Aorta (tissue), 5 donors: Measurements from ENCODE around the gene CANT1. TPM values are rescaled to one million over a fixed set of nuclear protein-coding genes. Genes with fewer than 3 reads are reported as not detected.

Source experiments
- ATAC-seq: fragments of 200-7000 bp; cut with Tn5 transposase; one replicate; pipeline ENCODE4 v1.9.1; 2022; ENCODE audit warnings: moderate library complexity; ENCODE audit not compliant: low FRiP score
- DNase-seq, 2 donors: peaks; one replicate each; pipeline ENCODE4 v3.0.0-alpha.2; 2020
- H3K27ac ChIP-seq, 2 donors: one replicate each; pipeline ENCODE4 v1.5.1; 2013; ENCODE audit warnings: low read length in 2 of 2, mild to moderate bottlenecking in 2 of 2, moderate library complexity in 2 of 2, control low read depth in 1 of 2, inconsistent platforms in 1 of 2, low read depth in 1 of 2
- H3K27me3 ChIP-seq, 2 donors: one replicate each; pipeline ENCODE4 v1.6.1; 2013; ENCODE audit warnings: control low read depth in 1 of 2, low read length in 1 of 2, mild to moderate bottlenecking in 1 of 2, moderate library complexity in 1 of 2; ENCODE audit not compliant: insufficient read depth in 2 of 2, control insufficient read depth in 1 of 2
- H3K36me3 ChIP-seq, 2 donors: one replicate each; pipeline ENCODE4 v1.6.1; 2013; ENCODE audit warnings: control low read depth in 1 of 2, low read length in 1 of 2, mild to moderate bottlenecking in 1 of 2; ENCODE audit not compliant: insufficient read depth in 2 of 2, control insufficient read depth in 1 of 2
- H3K4me1 ChIP-seq, 2 donors: one replicate each; pipeline ENCODE4 v1.6.1; 2013; ENCODE audit warnings: low read length in 2 of 2, control low read depth in 1 of 2, mild to moderate bottlenecking in 1 of 2, moderate library complexity in 1 of 2; ENCODE audit not compliant: insufficient read depth in 2 of 2, control insufficient read depth in 1 of 2
- H3K4me3 ChIP-seq, 2 donors: one replicate each; pipeline ENCODE4 v1.5.1; 2013; ENCODE audit warnings: low read length in 2 of 2, control low read depth in 1 of 2, mild to moderate bottlenecking in 1 of 2
- H3K9me3 ChIP-seq: one replicate; pipeline ENCODE4 v1.6.1; 2013; ENCODE audit warnings: mild to moderate bottlenecking, low read length; ENCODE audit not compliant: control insufficient read depth
- WGBS, 2 donors: extraction: QIAGEN DNeasy Blood & Tissue Kit; methylation state at CpG; one replicate each; pipeline ENCODE4 v1.1.7; 2013; 5-methylcytosine and 5-hydroxymethylcytosine counted together
- intact Hi-C, 2 donors: fragments of 100-400 bp; cut with DNase I; formaldehyde crosslinking; loops; one replicate each; pipeline versions ENCODE4 v1.14.2 to v1.15.0; 2022
- polyA plus RNA-seq, 2 donors: library from polyadenylated mRNA; stranded (reverse); fragments of 200-250 nt; gene quantifications; one replicate each; pipeline ENCODE4 v1.2.3, GENCODE V29; 2013
- total RNA-seq, 2 donors: library from RNA; stranded (reverse); fragmentation: NEBNext Ultra II Directional; extraction: Animal tissue kit (Norgen Biotek cat#: 25700); gene quantifications; one replicate each; pipeline ENCODE4 v1.2.1, GENCODE V29; 2021
- donor health status: healthy with polysubstance abuse.
- donor health status: Bipolar disorder and iron deficiency.
- donor health status: DM: no; HTN: no; CAD: no.
- donor health status: DM: no; HTN: no; CAD: no.
- donor health status: DM: yes; HTN: yes; CAD: no.

CANT1 gene
- total and polyA plus RNA-seq, 4 donors: 11.0 to 45.5 (median 26.0) TPM

DNA sequence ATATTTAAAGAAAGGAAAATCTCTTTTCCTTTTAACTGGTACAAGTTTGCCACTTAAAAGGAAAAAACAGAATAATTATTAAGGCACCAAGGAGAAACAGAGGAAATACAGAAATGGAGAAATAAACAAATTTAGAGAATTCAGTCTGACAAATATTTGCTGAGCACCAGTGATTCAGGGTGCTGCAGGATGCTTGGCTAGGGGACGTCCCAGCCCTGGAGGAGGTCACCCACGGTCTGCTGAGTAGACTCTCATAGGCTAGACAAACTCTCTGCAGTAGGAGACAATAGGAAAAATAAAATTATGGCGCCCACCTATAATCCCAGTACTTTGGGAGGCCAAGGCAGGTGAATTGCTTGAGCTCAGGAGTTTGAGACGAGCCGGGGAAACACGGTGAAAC lies 30.3 kb upstream of the CANT1 start:
- H3K9me3 ChIP-seq: no peaks in the 10 kb centered on the region
- no peak overlapping the region for H3K4me3 ChIP-seq
- no peaks in the 10 kb centered on the region for H3K27me3 ChIP-seq
- no peak overlapping the region for H3K27ac ChIP-seq
- no peaks in the 10 kb centered on the region for H3K36me3 ChIP-seq
- intact Hi-C loops: no loop called here
- WGBS, 2 donors: 94 to 96% methylated on average over 6 of the region's 6 CpGs
- DNase-seq: peak in 1 of 2 donors; percentile 41
- peaks cover 0 to 2% of the 10 kb centered on the region in 2 donors for H3K4me1 ChIP-seq
- no peak for ATAC-seq

GRCh38 chr17:79039171-79039570 lies 29.6 kb upstream of the CANT1 start:
- no peak overlapping the region for H3K4me3 ChIP-seq
- DNase-seq (peak; percentile 38 to 44), ATAC-seq (no peak)
- H3K36me3 ChIP-seq: no peaks in the 10 kb centered on the region
- H3K27me3 ChIP-seq: no peaks in the 10 kb centered on the region
- peaks cover 0 to 2% of the 10 kb centered on the region in 2 donors for H3K4me1 ChIP-seq
- intact Hi-C loops: no loop called here
- 95% methylated on average over 8 of the region's 8 CpGs for WGBS, 2 donors
- H3K27ac ChIP-seq: no peak overlapping the region
- no peaks in the 10 kb centered on the region for H3K9me3 ChIP-seq

DNA sequence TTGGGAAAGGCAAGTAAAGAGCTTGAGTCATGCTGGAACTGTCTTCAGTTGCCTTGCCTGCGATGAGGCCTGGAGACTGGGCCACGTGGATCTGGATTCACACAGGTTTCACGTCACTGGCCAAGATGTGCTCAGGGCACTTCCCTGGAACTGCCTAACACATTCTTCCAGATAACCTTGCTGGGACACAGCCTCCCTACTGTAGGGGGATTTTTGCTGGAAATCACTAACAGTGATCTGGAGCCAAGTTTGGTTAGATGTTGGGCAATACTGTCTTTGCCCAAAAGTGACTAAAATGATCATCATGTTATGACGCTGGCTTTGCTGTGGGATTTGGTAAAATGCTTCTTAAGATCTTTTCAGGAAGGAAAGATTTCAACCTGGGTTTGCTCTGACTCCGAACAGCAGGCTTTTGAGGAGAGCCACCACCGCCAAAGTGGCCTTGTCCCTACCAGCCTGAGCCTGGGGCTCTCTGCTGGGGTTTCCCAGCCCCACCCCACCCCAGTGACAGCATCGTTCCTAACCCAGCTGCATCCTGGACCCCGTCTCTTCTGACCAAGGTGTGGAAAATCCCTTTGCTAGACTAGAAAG lies 29.1 kb upstream of the CANT1 start:
- Histone ChIP-seq H3K4me3 (no peak overlapping the region), H3K9me3 (no peaks in the 10 kb centered on the region), H3K36me3 (no peaks in the 10 kb centered on the region), H3K27me3 (no peaks in the 10 kb centered on the region), H3K4me1 (peaks cover 0 to 2% of the 10 kb centered on the region in 2 donors), H3K27ac (no peak overlapping the region)
- ATAC-seq: peak; percentile 71
- peak; percentile 72 to 81 for DNase-seq
- 87 to 93% methylated on average over 8 of the region's 8 CpGs for WGBS, 2 donors
- intact Hi-C loops: no loop called here

DNA sequence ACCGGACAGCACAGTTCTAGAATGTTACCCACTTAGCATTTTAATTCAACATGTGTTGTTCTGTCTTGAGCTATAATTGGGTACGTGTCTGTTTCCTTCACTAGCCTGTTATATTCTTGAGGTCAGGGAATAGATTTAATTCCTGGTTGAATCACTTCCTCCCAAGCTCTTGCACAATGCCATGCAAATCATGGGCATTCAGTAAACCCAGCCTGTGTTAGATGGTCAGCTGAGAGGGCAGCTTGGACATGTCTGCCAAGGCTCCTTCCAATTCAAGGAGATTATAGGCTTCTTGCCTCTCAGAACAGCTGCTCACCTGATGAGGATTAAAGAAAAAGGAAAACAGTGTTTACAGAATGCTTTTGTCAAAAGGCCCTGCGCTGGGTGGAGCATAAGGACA lies 27.0 kb upstream of the CANT1 start:
- intact Hi-C loops: loop anchor here in 1 of 2 donors (2.0 kb wide), 1 partner anchor 14 kb away; no protein-coding TSS in a partner anchor
- peak; percentile 41 to 68 for DNase-seq
- Histone ChIP-seq H3K36me3 (no peaks in the 10 kb centered on the region), H3K27ac (peak overlapping the region in 1 of 2 donors; percentile 21), H3K27me3 (no peaks in the 10 kb centered on the region), H3K9me3 (no peaks in the 10 kb centered on the region), H3K4me3 (no peak overlapping the region), H3K4me1 (peaks cover 1 to 2% of the 10 kb centered on the region in 2 donors)
- no peak for ATAC-seq
- 48 to 59% methylated on average over 3 of the region's 3 CpGs for WGBS, 2 donors

DNA sequence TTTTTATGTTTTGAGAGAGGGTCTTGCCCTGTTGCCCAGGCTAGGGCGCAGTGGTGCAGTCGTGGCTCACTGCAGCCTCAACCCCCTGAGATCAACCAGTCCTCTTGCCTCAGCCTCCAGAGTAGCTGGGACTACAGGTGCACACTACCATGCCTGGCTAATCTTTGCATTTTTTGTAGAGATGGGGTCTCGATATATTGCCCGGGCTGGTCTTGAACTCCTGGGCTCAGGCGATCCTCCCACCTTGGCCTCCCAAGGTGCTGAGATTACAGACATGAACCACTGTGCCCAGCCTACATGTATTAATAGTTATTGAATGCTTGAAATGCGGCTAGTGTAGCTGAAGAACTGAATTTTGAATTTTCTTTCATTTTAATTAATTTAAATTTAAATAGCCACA lies 26.6 kb upstream of the CANT1 start:
- Histone ChIP-seq H3K27me3 (no peaks in the 10 kb centered on the region), H3K4me1 (peaks cover 1 to 2% of the 10 kb centered on the region in 2 donors), H3K4me3 (no peak overlapping the region), H3K9me3 (no peaks in the 10 kb centered on the region), H3K27ac (peak overlapping the region in 1 of 2 donors; percentile 7), H3K36me3 (no peaks in the 10 kb centered on the region)
- intact Hi-C loops: loop anchor here in 1 of 2 donors (2.0 kb wide), 1 partner anchor 13 kb away; no protein-coding TSS in a partner anchor
- WGBS, 2 donors: 94 to 95% methylated on average over 6 of the region's 6 CpGs
- ATAC-seq (no peak), DNase-seq (peak; percentile 9 to 12)

- WGBS, 2 donors: 92 to 96% methylated on average over 6 of the region's 6 CpGs
- H3K27ac ChIP-seq: peak overlapping the region in 1 of 2 donors; percentile 10
- DNase-seq (peak; percentile 22 to 32), ATAC-seq (no peak)
- intact Hi-C loops: loop anchor here in 1 of 2 donors (2.0 kb wide), 1 partner anchor 13 kb away; no protein-coding TSS in a partner anchor
- no peaks in the 10 kb centered on the region for H3K9me3 ChIP-seq
- peaks cover 1 to 2% of the 10 kb centered on the region in 2 donors for H3K4me1 ChIP-seq
- no peaks in the 10 kb centered on the region for H3K27me3 ChIP-seq
- H3K4me3 ChIP-seq: no peak overlapping the region
- no peaks in the 10 kb centered on the region for H3K36me3 ChIP-seq
Observed at GRCh38 chr17:79035686-79036085, 26.1 kb upstream of the CANT1 start.

GRCh38 chr17:79034931-79035485 lies 25.4 kb upstream of the CANT1 start:
- DNase-seq (peak in 1 of 2 donors; percentile 28), ATAC-seq (no peak)
- 89 to 91% methylated on average over 8 of the region's 8 CpGs for WGBS, 2 donors
- peaks cover 1 to 2% of the 10 kb centered on the region in 2 donors for H3K4me1 ChIP-seq
- H3K4me3 ChIP-seq: no peak overlapping the region
- intact Hi-C loops: no loop called here
- H3K9me3 ChIP-seq: no peaks in the 10 kb centered on the region
- H3K36me3 ChIP-seq: no peaks in the 10 kb centered on the region
- H3K27me3 ChIP-seq: no peaks in the 10 kb centered on the region
- H3K27ac ChIP-seq: no peak overlapping the region

DNA sequence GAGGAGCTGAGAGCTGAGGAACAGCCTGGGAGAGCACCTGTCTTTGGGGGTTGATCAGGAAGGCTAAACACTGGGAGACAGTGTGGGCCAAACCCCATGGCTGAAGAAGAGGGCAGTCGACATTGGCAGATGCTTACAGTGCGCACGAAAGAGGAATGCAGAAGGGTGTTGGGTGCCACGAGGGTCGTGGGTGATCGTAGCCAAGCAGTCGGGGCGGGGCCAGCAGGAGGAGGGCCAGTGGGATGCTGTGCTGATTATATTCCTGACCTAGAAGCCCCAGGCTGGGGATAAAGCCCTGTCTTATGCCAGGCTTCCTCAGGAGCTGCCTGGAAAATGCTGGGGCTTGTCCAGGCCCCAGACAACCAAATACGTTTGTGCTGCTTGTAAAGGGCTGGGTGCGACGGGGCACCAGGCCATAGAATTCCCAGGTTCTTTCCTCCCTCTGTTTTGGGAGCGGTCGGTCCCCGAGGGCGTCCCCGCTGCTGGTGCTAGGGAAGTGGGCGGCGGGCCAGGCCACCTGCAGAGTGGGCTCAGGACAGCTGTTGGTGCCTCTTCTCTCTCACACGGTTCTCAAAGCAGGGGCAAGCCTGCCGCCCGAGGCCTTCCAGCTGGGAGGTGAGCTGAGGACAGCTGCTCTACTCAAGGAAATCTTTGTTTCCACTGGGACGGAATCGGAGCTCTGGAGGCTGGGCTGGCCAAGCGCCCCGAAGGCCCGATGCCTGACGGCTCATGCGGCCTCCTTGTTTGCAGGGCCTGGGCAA lies 24.4 kb upstream of the CANT1 start:
- Histone ChIP-seq H3K4me1 (peaks cover 1 to 2% of the 10 kb centered on the region in 2 donors), H3K9me3 (no peaks in the 10 kb centered on the region), H3K36me3 (no peaks in the 10 kb centered on the region), H3K27ac (peak overlapping the region; percentile 0 to 10), H3K27me3 (no peaks in the 10 kb centered on the region), H3K4me3 (no peak overlapping the region)
- 14 to 16% methylated on average over 28 of the region's 28 CpGs for WGBS, 2 donors
- ATAC-seq (peak; percentile 39), DNase-seq (peak in 1 of 2 donors; percentile 79)
- intact Hi-C loops: no loop called here
